HepG2 (cell line): ENCODE measurements around the gene ZNF416. TPM values are rescaled to one million over a fixed set of nuclear protein-coding genes. Genes with fewer than 3 reads are reported as not detected.

Source experiments
- ARHGAP35 ChIP-seq: sonication (generic); formaldehyde crosslinking; IDR thresholded peaks from 2 replicates; pipeline ENCODE4 v1.9.0; 2022; ENCODE audit warnings: mild to moderate bottlenecking, inconsistent platforms, moderate library complexity, missing genetic modification reagents, borderline replicate concordance
- CHD2 ChIP-seq: IDR thresholded peaks from 2 replicates; pipeline ENCODE4 v1.6.1; 2011; ENCODE audit warnings: low read depth, low read length, improper control_type of control experiment
- IRF2 ChIP-seq: IDR thresholded peaks from 2 replicates; pipeline ENCODE4 v1.6.1; 2018; ENCODE audit warnings: missing genetic modification reagents, missing compliant biosample characterization
- KMT2A ChIP-seq: sonication (generic); formaldehyde crosslinking; IDR thresholded peaks from 2 replicates; pipeline ENCODE4 v1.4.0; 2020; ENCODE audit warnings: missing genetic modification reagents
- MATR3 ChIP-seq: sonication (generic); formaldehyde crosslinking; IDR thresholded peaks from 2 replicates; pipeline ENCODE4 v1.4.0; 2020; ENCODE audit warnings: missing genetic modification reagents
- PTBP1 ChIP-seq: fragments of 200-400 bp; formaldehyde crosslinking; IDR thresholded peaks from 2 replicates; pipeline ENCODE4 v1.6.1; 2018; ENCODE audit warnings: low read length, low read depth; ENCODE audit not compliant: poor library complexity, severe bottlenecking
- RBAK ChIP-seq: sonication (generic); formaldehyde crosslinking; IDR thresholded peaks from 2 replicates; pipeline ENCODE4 v1.5.1; 2020; ENCODE audit warnings: mild to moderate bottlenecking, missing genetic modification reagents
- SIX4 ChIP-seq: sonication (generic); formaldehyde crosslinking; IDR thresholded peaks from 2 replicates; pipeline ENCODE4 v1.4.0; 2020; ENCODE audit warnings: missing genetic modification reagents
- TCF12 ChIP-seq, 2 experiments: fragments of 450-650 bp in 1 of 2; sonication (generic) in 1 of 2; formaldehyde crosslinking in 1 of 2; IDR thresholded peaks; 2 replicates each; pipeline versions ENCODE4 v1.6.1 to v1.8.0; 2017 to 2022; ENCODE audit warnings: antibody characterized with exemption in 1 of 2, mild to moderate bottlenecking in 1 of 2, missing genetic modification reagents in 1 of 2, moderate library complexity in 1 of 2
- ZNF350 ChIP-seq: sonication (generic); formaldehyde crosslinking; IDR thresholded peaks from 2 replicates; pipeline ENCODE4 v1.4.0; 2020; ENCODE audit warnings: mild to moderate bottlenecking, low read depth, missing genetic modification reagents, borderline replicate concordance
- ZNF652 ChIP-seq: IDR thresholded peaks from 2 replicates; pipeline ENCODE4 v1.6.1; 2016; ENCODE audit warnings: low read depth, borderline replicate concordance
- polyA plus RNA-seq, 8 experiments: library from polyadenylated mRNA; depleted of rRNA in 3 of 8; stranded (reverse) in 7 of 8; unstranded in 1 of 8; fragments of >200 nt; fragmentation: Illumina TruSeq in 4 of 8; extraction: Trizol in 4 of 8; gene quantifications; 2 replicates each; pipeline versions ENCODE4 v1.2.1 to v1.2.3, GENCODE V29; 2011 to 2016; ENCODE audit warnings: low read depth in 4 of 8, missing spikeins in 1 of 8, mixed read lengths in 1 of 8; ENCODE audit not compliant: insufficient read depth in 1 of 8
- total RNA-seq, 5 experiments: library from RNA; depleted of rRNA; stranded (reverse); fragments of >200 nt; fragmentation: Illumina TruSeq; extraction: Trizol; gene quantifications; 2 replicates each; pipeline ENCODE4 v1.2.3, GENCODE V29; 2016; ENCODE audit warnings: low read depth in 1 of 5
- TF ChIP-seq, protein P1 (sequence below): sonication (generic); formaldehyde crosslinking; IDR thresholded peaks from 2 replicates; pipeline ENCODE4 v1.5.0; 2020; ENCODE audit warnings: mild to moderate bottlenecking, missing genetic modification reagents, borderline replicate concordance
- TF ChIP-seq, protein P2 (sequence below): sonication (generic); formaldehyde crosslinking; IDR thresholded peaks from 2 replicates; pipeline ENCODE4 v1.8.1; 2023; ENCODE audit warnings: mild to moderate bottlenecking, missing genetic modification reagents, borderline replicate concordance
- TF ChIP-seq, protein P3 (sequence below): IDR thresholded peaks from 2 replicates; pipeline ENCODE4 v1.6.1; 2018; ENCODE audit warnings: missing genetic modification reagents, mild to moderate bottlenecking, missing compliant biosample characterization
- TF ChIP-seq, protein P4 (sequence below): sonication (generic); formaldehyde crosslinking; IDR thresholded peaks from 2 replicates; pipeline ENCODE4 v1.8.0; 2022; ENCODE audit warnings: missing genetic modification reagents, low read depth, mild to moderate bottlenecking, borderline replicate concordance
- TF ChIP-seq, protein P5 (sequence below): sonication (generic); formaldehyde crosslinking; IDR thresholded peaks from 2 replicates; pipeline ENCODE4 v1.5.1; 2020; ENCODE audit warnings: missing genetic modification reagents, mild to moderate bottlenecking, borderline replicate concordance
- TF ChIP-seq, protein P6 (sequence below): sonication (generic); formaldehyde crosslinking; IDR thresholded peaks from 2 replicates; pipeline ENCODE4 v1.5.0; 2020; ENCODE audit warnings: mild to moderate bottlenecking, missing genetic modification reagents

The ZNF416 gene
- total and polyA plus RNA-seq, 2 of the 13 experiments (the other 11 are each of a cell fraction or from before 2014, with no cell fraction given): 1.5 to 5.3 TPM

DNA sequence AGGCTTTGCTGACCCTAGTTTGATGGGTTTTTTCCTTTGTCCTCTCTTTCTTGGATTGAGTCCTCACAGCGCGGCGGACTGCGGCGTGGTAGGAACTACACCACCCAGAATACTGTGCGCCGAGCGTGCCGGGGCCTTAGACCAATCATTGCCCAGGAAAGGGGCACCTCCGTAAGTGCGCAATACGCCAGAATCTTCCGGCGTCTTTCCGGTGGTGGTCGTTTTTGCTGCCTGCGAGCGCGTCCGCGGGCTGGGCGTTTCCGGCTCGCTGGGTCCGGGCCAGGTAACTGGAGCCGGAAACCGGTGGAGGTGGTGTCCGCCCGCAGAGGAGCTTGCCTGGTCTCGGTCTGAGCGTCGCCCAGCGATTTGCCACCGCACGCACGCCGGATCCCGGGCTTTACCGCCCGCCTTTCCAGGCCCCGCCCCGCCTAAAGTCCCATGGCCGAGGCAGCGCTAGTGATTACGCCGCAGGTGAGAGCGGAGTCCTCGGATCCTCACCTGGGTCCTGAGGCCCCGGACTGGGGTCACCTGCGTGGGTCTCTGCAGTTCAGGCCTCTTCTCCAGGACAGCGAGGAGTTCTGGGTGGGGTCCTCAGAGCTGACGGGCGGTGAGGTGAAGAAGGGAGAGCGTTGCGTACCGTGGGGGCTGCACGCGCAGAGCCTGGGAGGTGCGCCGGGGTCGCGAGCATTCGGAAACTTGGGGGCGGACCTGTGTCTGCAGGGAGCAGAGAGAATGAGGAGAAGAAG, 51.4 kb downstream of the ZNF416 start, which contains the start of gene ZNF549 (continued):
- TF ChIP-seq, protein P1, sequence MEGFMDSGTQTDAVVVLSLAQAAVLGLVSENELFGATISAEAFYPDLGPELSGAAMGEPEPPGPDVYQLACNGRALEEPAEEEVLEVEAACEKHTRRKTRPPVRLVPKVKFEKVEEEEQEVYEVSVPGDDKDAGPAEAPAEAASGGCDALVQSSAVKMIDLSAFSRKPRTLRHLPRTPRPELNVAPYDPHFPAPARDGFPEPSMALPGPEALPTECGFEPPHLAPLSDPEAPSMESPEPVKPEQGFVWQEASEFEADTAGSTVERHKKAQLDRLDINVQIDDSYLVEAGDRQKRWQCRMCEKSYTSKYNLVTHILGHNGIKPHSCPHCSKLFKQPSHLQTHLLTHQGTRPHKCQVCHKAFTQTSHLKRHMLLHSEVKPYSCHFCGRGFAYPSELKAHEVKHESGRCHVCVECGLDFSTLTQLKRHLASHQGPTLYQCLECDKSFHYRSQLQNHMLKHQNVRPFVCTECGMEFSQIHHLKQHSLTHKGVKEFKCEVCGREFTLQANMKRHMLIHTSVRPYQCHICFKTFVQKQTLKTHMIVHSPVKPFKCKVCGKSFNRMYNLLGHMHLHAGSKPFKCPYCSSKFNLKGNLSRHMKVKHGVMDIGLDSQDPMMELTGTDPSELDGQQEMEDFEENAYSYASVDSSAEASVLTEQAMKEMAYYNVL: peak; percentile 68; the same call in 1 of the 2 replicates
- TF ChIP-seq PTBP1: no peak
- TF ChIP-seq SIX4: no peak; the same call in 1 of the 2 replicates
- TF ChIP-seq KMT2A: peak; percentile 94
- peak; percentile 97 for TF ChIP-seq IRF2 (CRISPR knock-in tag)
- no peak for TF ChIP-seq TCF12 (IDR thresholded peaks at IDR 0.05)
- no peak for TF ChIP-seq TCF12 (CRISPR knock-in tag; IDR thresholded peaks at IDR 0.05)
- TF ChIP-seq, protein P2, sequence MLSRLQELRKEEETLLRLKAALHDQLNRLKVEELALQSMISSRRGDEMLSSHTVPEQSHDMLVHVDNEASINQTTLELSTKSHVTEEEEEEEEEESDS (CRISPR knock-in tag): no peak
- TF ChIP-seq, protein P3, sequence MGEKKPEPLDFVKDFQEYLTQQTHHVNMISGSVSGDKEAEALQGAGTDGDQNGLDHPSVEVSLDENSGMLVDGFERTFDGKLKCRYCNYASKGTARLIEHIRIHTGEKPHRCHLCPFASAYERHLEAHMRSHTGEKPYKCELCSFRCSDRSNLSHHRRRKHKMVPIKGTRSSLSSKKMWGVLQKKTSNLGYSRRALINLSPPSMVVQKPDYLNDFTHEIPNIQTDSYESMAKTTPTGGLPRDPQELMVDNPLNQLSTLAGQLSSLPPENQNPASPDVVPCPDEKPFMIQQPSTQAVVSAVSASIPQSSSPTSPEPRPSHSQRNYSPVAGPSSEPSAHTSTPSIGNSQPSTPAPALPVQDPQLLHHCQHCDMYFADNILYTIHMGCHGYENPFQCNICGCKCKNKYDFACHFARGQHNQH (CRISPR knock-in tag): peak; percentile 81; the same call in 1 of the 2 replicates
- no peak for TF ChIP-seq RBAK
- no peak for TF ChIP-seq ZNF652 (CRISPR knock-in tag)
- no peak for TF ChIP-seq MATR3 (CRISPR knock-in tag)
- TF ChIP-seq CHD2: no peak; the same call in 1 of the 2 replicates
- TF ChIP-seq, protein P4, sequence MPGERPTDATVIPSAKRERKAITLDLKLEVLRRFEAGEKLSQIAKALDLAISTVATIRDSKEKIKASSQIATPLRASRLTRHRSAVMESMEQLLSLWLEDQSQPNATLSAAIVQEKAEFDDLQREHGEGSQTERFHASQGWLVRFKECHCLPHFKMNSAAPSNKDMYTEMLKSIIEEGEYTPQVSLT (CRISPR knock-in tag): no peak
- TF ChIP-seq, protein P5, sequence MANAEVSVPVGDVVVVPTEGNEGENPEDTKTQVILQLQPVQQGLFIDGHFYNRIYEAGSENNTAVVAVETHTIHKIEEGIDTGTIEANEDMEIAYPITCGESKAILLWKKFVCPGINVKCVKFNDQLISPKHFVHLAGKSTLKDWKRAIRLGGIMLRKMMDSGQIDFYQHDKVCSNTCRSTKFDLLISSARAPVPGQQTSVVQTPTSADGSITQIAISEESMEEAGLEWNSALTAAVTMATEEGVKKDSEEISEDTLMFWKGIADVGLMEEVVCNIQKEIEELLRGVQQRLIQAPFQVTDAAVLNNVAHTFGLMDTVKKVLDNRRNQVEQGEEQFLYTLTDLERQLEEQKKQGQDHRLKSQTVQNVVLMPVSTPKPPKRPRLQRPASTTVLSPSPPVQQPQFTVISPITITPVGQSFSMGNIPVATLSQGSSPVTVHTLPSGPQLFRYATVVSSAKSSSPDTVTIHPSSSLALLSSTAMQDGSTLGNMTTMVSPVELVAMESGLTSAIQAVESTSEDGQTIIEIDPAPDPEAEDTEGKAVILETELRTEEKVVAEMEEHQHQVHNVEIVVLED (CRISPR knock-in tag): peak; percentile 99
- TF ChIP-seq, protein P6, sequence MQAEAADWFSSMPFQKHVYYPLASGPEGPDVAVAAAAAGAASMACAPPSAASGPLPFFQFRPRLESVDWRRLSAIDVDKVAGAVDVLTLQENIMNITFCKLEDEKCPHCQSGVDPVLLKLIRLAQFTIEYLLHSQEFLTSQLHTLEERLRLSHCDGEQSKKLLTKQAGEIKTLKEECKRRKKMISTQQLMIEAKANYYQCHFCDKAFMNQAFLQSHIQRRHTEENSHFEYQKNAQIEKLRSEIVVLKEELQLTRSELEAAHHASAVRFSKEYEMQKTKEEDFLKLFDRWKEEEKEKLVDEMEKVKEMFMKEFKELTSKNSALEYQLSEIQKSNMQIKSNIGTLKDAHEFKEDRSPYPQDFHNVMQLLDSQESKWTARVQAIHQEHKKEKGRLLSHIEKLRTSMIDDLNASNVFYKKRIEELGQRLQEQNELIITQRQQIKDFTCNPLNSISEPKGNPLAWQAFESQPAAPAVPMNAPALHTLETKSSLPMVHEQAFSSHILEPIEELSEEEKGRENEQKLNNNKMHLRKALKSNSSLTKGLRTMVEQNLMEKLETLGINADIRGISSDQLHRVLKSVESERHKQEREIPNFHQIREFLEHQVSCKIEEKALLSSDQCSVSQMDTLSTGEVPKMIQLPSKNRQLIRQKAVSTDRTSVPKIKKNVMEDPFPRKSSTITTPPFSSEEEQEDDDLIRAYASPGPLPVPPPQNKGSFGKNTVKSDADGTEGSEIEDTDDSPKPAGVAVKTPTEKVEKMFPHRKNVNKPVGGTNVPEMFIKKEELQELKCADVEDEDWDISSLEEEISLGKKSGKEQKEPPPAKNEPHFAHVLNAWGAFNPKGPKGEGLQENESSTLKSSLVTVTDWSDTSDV (CRISPR knock-in tag): no peak
- peak; percentile 96 for TF ChIP-seq ZNF350 (CRISPR knock-in tag)
- TF ChIP-seq ARHGAP35 (CRISPR knock-in tag): 0 out of 2 replicates have a peak, but pooled peaks have one; percentile 71
